DMS79 treated with DMSO at 0.1 percent for 48 hours (cell line): ENCODE data around the gene FBXL4.
A peak's percentile ranks its signal among the peaks of the same experiment; 100 is the strongest.
"Not testable (repeated sequence)": the region's sequence is repeated elsewhere in the genome, so short reads cannot be mapped to it uniquely, and the experiment has no call there.

ENCODE experiments used
- DNase-seq: peaks from one replicate; lab custom pipeline; 2025; lab: John Stamatoyannopoulos, UW

FBXL4 gene

GRCh38 chr6:98945311-98946115, 2.2 kb downstream of the FBXL4 start:
- DNase-seq, result no peak

- no peak for DNase-seq
Measured at GRCh38 chr6:98944598-98945081, 3.1 kb downstream of the FBXL4 start.

GRCh38 chr6:98944168-98944567, 3.6 kb downstream of the FBXL4 start:
- DNase-seq, result no peak

- DNase-seq, result no peak
Measured at GRCh38 chr6:98942263-98942803, 5.4 kb downstream of the FBXL4 start.

GRCh38 chr6:98941319-98941718, 6.4 kb downstream of the FBXL4 start:
- no peak for DNase-seq

- no peak for DNase-seq
Measured at GRCh38 chr6:98937351-98937750, 10.4 kb downstream of the FBXL4 start.

- DNase-seq, result peak; percentile 41
Measured at GRCh38 chr6:98932381-98932780, 15.4 kb downstream of the FBXL4 start.

GRCh38 chr6:98931696-98932095, 16.1 kb downstream of the FBXL4 start:
- DNase-seq, result no peak

- DNase-seq, result no peak
Measured at GRCh38 chr6:98929498-98930060, 18.2 kb downstream of the FBXL4 start.

- no peak for DNase-seq
Measured at GRCh38 chr6:98928688-98929087, 19.1 kb downstream of the FBXL4 start.

GRCh38 chr6:98927534-98927933, 20.2 kb downstream of the FBXL4 start:
- peak; percentile 88 for DNase-seq

- peak; percentile 10 for DNase-seq
Measured at GRCh38 chr6:98925831-98926230, 21.9 kb downstream of the FBXL4 start.

- DNase-seq, result no peak
Measured at GRCh38 chr6:98924647-98925046, 23.1 kb downstream of the FBXL4 start.

- no peak for DNase-seq
Measured at GRCh38 chr6:98920904-98921431, 26.8 kb downstream of the FBXL4 start.

- DNase-seq, result not testable (repeated sequence)
Measured at GRCh38 chr6:98910946-98911345, 36.8 kb downstream of the FBXL4 start.

GRCh38 chr6:98909236-98909635, 38.5 kb downstream of the FBXL4 start:
- DNase-seq, result no peak

GRCh38 chr6:98906342-98906741, 41.4 kb downstream of the FBXL4 start:
- DNase-seq, result not testable (repeated sequence)

- no peak for DNase-seq
Measured at GRCh38 chr6:98905759-98906158, 42.0 kb downstream of the FBXL4 start.

GRCh38 chr6:98904096-98904495, 43.6 kb downstream of the FBXL4 start:
- no peak for DNase-seq

GRCh38 chr6:98900706-98901105, 47.0 kb downstream of the FBXL4 start:
- DNase-seq, result no peak

- no peak for DNase-seq
Measured at GRCh38 chr6:98894810-98895209, 52.9 kb downstream of the FBXL4 start.

- no peak for DNase-seq
Measured at GRCh38 chr6:98887650-98888049, 60.1 kb downstream of the FBXL4 start.

- DNase-seq, result no peak
Measured at GRCh38 chr6:98885330-98885729, 62.4 kb downstream of the FBXL4 start.
